ENCODE data around the gene HMGA1.

The HMGA1 gene

DNA sequence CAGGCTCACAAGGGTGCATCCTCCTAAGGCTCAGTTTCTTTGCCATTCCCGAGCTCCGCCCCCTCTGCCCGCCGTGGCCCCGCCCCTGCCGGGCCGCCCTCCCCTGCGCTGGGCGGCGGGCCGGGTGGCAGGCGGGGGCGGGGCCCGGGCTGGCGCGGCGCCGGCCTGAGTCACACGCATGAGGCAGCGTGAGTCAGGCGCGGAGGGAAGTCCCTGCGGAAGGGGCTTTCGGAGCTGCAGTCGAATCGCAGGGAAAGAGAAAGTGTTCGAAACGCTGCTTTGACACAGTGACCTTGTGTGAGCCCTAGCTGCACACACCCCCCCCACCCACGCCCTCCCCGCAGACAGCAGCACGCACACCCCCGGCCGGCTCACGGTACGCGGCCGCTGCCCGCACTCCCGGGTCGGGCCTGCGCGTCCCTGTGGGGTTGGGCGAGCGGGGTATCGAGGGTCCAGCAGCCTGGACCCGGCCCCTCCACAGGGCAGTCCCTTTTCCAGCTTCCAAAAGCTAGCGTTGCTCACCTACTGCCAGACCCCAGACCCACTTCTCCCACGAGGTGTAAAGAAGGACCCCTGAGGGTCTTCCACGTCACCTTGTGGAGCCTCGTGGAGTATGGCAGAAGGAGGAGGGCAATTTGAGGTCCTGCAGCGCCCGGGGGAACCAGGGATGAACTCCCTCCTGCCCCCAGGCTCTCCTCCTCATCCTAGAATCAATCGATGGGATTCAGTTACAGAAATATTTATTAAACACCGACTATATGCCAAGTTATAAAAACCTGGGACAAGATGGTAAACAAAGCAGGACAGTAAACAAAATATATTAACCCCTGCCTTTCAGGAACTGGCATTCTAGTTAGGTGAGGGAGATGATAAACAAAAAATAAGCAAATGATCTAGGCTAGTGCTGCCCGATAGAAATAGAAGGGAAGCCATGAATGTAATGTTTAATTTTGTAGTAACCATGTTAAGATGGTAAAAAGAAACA is 12.4 kb upstream of the HMGA1 start:
- Histone ChIP-seq H3K4me3 (ENCODE audit: low read length, poor library complexity, severe bottlenecking) (peak overlapping the region; percentile 80), H3K9me3 (ENCODE audit: insufficient read depth, low read depth, low read length) (no peaks in the 10 kb centered on the region), H2AFZ (ENCODE audit: low read length) (peak overlapping the region; percentile 98), H3K4me1 (ENCODE audit: insufficient read depth, low read length, poor library complexity, severe bottlenecking) (peaks cover 26% of the 10 kb centered on the region), H3K79me2 (ENCODE audit: insufficient read depth, low read length) (no peaks in the 10 kb centered on the region), H3K36me3 (ENCODE audit: insufficient read depth, low read length) (no peaks in the 10 kb centered on the region), H3K4me2 (ENCODE audit: low read depth, low read length, poor library complexity, severe bottlenecking) (peak overlapping the region; percentile 88), H3F3A (ENCODE audit: low read depth) (no peaks in the 10 kb centered on the region), H3K27me3 (ENCODE audit: insufficient read depth, low read length, poor library complexity, severe bottlenecking) (no peaks in the 10 kb centered on the region), H3K9me2 (replicated peaks; ENCODE audit: low read depth, low read length) (no peaks in the 10 kb centered on the region), H4K20me1 (ENCODE audit: insufficient read depth, low read length, poor library complexity, severe bottlenecking) (no peaks in the 10 kb centered on the region), H3K9ac (ENCODE audit: low read depth, low read length, poor library complexity, severe bottlenecking) (peak overlapping the region; percentile 90)
- TF ChIP-seq EZH2phosphoT487 (IDR thresholded peaks at IDR 0.05; ENCODE audit: borderline replicate concordance), result no peak
- TF ChIP-seq, protein P1, sequence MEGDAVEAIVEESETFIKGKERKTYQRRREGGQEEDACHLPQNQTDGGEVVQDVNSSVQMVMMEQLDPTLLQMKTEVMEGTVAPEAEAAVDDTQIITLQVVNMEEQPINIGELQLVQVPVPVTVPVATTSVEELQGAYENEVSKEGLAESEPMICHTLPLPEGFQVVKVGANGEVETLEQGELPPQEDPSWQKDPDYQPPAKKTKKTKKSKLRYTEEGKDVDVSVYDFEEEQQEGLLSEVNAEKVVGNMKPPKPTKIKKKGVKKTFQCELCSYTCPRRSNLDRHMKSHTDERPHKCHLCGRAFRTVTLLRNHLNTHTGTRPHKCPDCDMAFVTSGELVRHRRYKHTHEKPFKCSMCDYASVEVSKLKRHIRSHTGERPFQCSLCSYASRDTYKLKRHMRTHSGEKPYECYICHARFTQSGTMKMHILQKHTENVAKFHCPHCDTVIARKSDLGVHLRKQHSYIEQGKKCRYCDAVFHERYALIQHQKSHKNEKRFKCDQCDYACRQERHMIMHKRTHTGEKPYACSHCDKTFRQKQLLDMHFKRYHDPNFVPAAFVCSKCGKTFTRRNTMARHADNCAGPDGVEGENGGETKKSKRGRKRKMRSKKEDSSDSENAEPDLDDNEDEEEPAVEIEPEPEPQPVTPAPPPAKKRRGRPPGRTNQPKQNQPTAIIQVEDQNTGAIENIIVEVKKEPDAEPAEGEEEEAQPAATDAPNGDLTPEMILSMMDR (conservative IDR thresholded peaks at IDR 0.05; ENCODE audit: low read length), result no peak

DNA sequence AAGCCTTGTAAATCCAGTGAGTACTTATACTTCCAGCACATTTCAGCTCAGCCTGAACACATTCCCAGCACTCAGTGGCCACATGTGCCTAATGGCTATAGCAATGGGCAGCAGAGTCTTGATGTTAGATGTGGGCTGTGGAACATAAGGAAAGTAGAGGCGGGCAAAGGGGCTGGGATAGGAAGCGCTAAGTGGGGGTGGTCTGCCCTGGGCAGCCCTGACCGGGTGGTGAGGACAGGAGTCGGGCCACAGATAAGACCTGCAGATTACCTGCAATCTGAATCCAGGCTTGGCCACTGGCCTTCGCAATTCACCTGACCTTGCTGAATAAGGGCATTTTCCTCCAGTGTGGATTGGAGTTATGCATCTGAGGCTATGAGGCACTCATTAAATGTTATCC is 11.1 kb upstream of the HMGA1 start:
- Histone ChIP-seq H3K4me2 (ENCODE audit: low read depth, low read length, poor library complexity, severe bottlenecking) (no peak overlapping the region), H2AFZ (ENCODE audit: low read length) (no peak overlapping the region)
- no peak for TF ChIP-seq EZH2phosphoT487 (IDR thresholded peaks at IDR 0.05; ENCODE audit: borderline replicate concordance)
- TF ChIP-seq, protein P1 (conservative IDR thresholded peaks at IDR 0.05; ENCODE audit: low read length), result no peak

DNA sequence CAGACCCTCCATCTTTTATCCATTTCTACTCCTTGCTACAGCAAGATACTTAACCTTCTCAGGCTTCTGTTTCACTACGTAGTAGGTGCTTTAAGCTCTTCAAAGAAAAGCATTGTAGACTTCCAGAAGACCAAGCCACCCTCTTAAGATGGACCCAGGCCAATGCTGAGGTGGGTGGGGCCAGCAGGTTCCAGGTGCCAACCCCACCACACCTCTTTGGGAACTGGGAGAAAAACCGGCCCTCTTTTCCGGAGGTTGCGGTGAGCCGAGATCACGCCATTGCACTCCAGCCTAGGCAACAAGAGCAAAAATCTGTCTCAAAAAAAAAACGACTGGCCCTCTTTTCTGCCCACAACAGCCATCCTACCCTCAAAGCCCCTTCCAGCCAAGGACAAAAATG is 10.6 kb upstream of the HMGA1 start:
- TF ChIP-seq, protein P1 (conservative IDR thresholded peaks at IDR 0.05; ENCODE audit: low read length), result no peak
- no peak for TF ChIP-seq EZH2phosphoT487 (IDR thresholded peaks at IDR 0.05; ENCODE audit: borderline replicate concordance)
- Histone ChIP-seq H3K4me3 (ENCODE audit: low read length, poor library complexity, severe bottlenecking) (no peak overlapping the region), H3F3A (ENCODE audit: low read depth) (no peaks in the 10 kb centered on the region), H3K36me3 (ENCODE audit: insufficient read depth, low read length) (no peaks in the 10 kb centered on the region), H4K20me1 (ENCODE audit: insufficient read depth, low read length, poor library complexity, severe bottlenecking) (no peaks in the 10 kb centered on the region), H3K4me1 (ENCODE audit: insufficient read depth, low read length, poor library complexity, severe bottlenecking) (peaks cover 26% of the 10 kb centered on the region), H3K79me2 (ENCODE audit: insufficient read depth, low read length) (no peaks in the 10 kb centered on the region), H3K9me3 (ENCODE audit: insufficient read depth, low read depth, low read length) (no peaks in the 10 kb centered on the region), H2AFZ (ENCODE audit: low read length) (no peak overlapping the region), H3K4me2 (ENCODE audit: low read depth, low read length, poor library complexity, severe bottlenecking) (no peak overlapping the region), H3K9ac (ENCODE audit: low read depth, low read length, poor library complexity, severe bottlenecking) (no peak overlapping the region), H3K27me3 (ENCODE audit: insufficient read depth, low read length, poor library complexity, severe bottlenecking) (no peaks in the 10 kb centered on the region), H3K9me2 (replicated peaks; ENCODE audit: low read depth, low read length) (no peaks in the 10 kb centered on the region)

More for the DNA sequence above, 11.1 kb upstream of the HMGA1 start:
- no peak overlapping the region for H3K9ac ChIP-seq (ENCODE audit: low read depth, low read length, poor library complexity, severe bottlenecking)
- H3K79me2 ChIP-seq (ENCODE audit: insufficient read depth, low read length), result no peaks in the 10 kb centered on the region
- peaks cover 26% of the 10 kb centered on the region for H3K4me1 ChIP-seq (ENCODE audit: insufficient read depth, low read length, poor library complexity, severe bottlenecking)
- H3K27me3 ChIP-seq (ENCODE audit: insufficient read depth, low read length, poor library complexity, severe bottlenecking), result no peaks in the 10 kb centered on the region
- no peaks in the 10 kb centered on the region for H3K9me3 ChIP-seq (ENCODE audit: insufficient read depth, low read depth, low read length)
- H3K4me3 ChIP-seq (ENCODE audit: low read length, poor library complexity, severe bottlenecking), result no peak overlapping the region
- H3F3A ChIP-seq (ENCODE audit: low read depth), result no peaks in the 10 kb centered on the region
- H3K36me3 ChIP-seq (ENCODE audit: insufficient read depth, low read length), result no peaks in the 10 kb centered on the region
- no peaks in the 10 kb centered on the region for H3K9me2 ChIP-seq (replicated peaks; ENCODE audit: low read depth, low read length)
- no peaks in the 10 kb centered on the region for H4K20me1 ChIP-seq (ENCODE audit: insufficient read depth, low read length, poor library complexity, severe bottlenecking)

All from Loucy (cell line).